Psoas muscle (tissue), 8 donors: Measurements from ENCODE around the gene ANKRD11. TPM values are rescaled to one million over a fixed set of nuclear protein-coding genes. Genes with fewer than 3 reads are reported as not detected.
"Not testable (repeated sequence)": the region's sequence is repeated elsewhere in the genome, so short reads cannot be mapped to it uniquely, and the experiment has no call there.

Source experiments
- ATAC-seq, 4 donors: fragments of 200-7000 bp; cut with Tn5 transposase; one replicate each; pipeline ENCODE4 v1.9.1; 2020; ENCODE audit warnings: moderate library complexity in 3 of 4, mild to moderate bottlenecking in 2 of 4
- DNase-seq, 2 donors: peaks; one replicate each; pipeline ENCODE4 v3.0.0-alpha.2; 2020
- H3K27ac ChIP-seq: fragments of 200-600 bp; one replicate; pipeline ENCODE4 v1.8.0; 2022
- H3K27me3 ChIP-seq, 3 donors: fragments of 200-600 bp in 1 of 3; one replicate each; pipeline versions ENCODE4 v1.6.1 to v1.8.0; 2013 to 2022; ENCODE audit warnings: low read length in 2 of 3, mild to moderate bottlenecking in 2 of 3, moderate library complexity in 1 of 3; ENCODE audit not compliant: insufficient read depth in 3 of 3
- H3K36me3 ChIP-seq, 2 donors: fragments of 200-600 bp in 1 of 2; one replicate each; pipeline versions ENCODE4 v1.6.1 to v1.8.0; 2013 to 2022; ENCODE audit warnings: low read depth in 1 of 2, mild to moderate bottlenecking in 1 of 2, moderate library complexity in 1 of 2; ENCODE audit not compliant: insufficient read depth in 1 of 2
- H3K4me1 ChIP-seq: fragments of 200-600 bp; one replicate; pipeline ENCODE4 v1.8.0; 2022
- H3K4me3 ChIP-seq: fragments of 200-600 bp; one replicate; pipeline ENCODE4 v1.8.0; 2022; ENCODE audit warnings: mild to moderate bottlenecking
- H3K9me3 ChIP-seq: fragments of 200-600 bp; one replicate; pipeline ENCODE4 v1.8.0; 2022
- WGBS, 3 donors: extraction: QIAGEN DNeasy Blood & Tissue Kit; methylation state at CpG; one replicate each; pipeline versions ENCODE4 v1.1.6 to v1.1.7; 2013; 5-methylcytosine and 5-hydroxymethylcytosine counted together
- intact Hi-C, 2 donors: fragments of 100-400 bp; cut with DNase I; formaldehyde crosslinking; loops; one replicate each; pipeline versions ENCODE4 v1.11.0 to v1.14.2; 2022
- polyA plus RNA-seq, 3 donors: library from polyadenylated mRNA; stranded (reverse); fragments of 200-250 nt; gene quantifications; one replicate each; pipeline ENCODE4 v1.2.3, GENCODE V29; 2013
- total RNA-seq, 4 donors: library from RNA; stranded (reverse); fragmentation: NEBNext Ultra II Directional in 2 of 4; extraction: Animal tissue kit (Norgen Biotek cat#: 25700) in 2 of 4; gene quantifications; one replicate each; pipeline versions ENCODE4 v1.2.1 to v1.2.4, GENCODE V29; 2021 to 2023
- TF ChIP-seq, protein P1 (sequence below): fragments of 200-600 bp; IDR thresholded peaks from one replicate; pipeline ENCODE4 v1.8.0; 2022; ENCODE audit warnings: antibody characterized with exemption
- donor health status: healthy with polysubstance abuse.
- donor health status: DM: no; HTN: no; CAD: no; lungs with moderate emphysema.
- donor health status: Bipolar disorder and iron deficiency.
- donor health status: healthy.
- donor health status: DM: yes; HTN: yes; CAD: no.
- donor health status: DM: no; HTN: no; CAD: no.
- donor health status: DM: no; HTN: no; CAD: no.
- donor health status: DM: yes; HTN: yes; CAD: no.

Gene ANKRD11
- total and polyA plus RNA-seq, 7 donors = 22.3 to 72.8 (median 57.2) TPM

DNA sequence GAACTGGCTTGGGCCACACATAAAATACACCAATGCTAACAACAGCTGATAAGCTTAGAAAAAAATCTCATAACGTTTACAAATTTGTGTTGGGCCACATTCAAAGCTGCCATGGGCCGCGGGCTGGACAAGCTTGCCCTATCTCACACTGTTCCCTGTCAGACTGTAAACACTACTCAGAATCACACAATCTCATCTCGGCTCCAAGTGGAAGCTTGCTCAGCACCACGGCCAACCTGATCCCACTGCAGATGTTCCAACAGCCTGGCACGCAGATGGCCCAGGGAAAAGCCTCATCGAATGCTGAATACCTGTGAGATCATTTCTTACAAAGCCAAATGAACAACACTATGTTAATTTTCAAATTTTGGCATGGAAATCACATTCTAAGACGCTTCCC, 125.8 kb downstream of the ANKRD11 start:
- ATAC-seq (no peak), DNase-seq (peak in 1 of 2 donors; percentile 16)
- H3K27me3 ChIP-seq = no peaks in the 10 kb centered on the region
- WGBS, 3 donors = 35 to 46% (median 36%) methylated on average over 8 of the region's 8 CpGs
- no peak overlapping the region for H3K4me3 ChIP-seq
- no peaks in the 10 kb centered on the region for H3K36me3 ChIP-seq
- intact Hi-C loops = no loop called here
- H3K9me3 ChIP-seq = no peaks in the 10 kb centered on the region
- no peak overlapping the region for H3K27ac ChIP-seq
- TF ChIP-seq, protein P1, sequence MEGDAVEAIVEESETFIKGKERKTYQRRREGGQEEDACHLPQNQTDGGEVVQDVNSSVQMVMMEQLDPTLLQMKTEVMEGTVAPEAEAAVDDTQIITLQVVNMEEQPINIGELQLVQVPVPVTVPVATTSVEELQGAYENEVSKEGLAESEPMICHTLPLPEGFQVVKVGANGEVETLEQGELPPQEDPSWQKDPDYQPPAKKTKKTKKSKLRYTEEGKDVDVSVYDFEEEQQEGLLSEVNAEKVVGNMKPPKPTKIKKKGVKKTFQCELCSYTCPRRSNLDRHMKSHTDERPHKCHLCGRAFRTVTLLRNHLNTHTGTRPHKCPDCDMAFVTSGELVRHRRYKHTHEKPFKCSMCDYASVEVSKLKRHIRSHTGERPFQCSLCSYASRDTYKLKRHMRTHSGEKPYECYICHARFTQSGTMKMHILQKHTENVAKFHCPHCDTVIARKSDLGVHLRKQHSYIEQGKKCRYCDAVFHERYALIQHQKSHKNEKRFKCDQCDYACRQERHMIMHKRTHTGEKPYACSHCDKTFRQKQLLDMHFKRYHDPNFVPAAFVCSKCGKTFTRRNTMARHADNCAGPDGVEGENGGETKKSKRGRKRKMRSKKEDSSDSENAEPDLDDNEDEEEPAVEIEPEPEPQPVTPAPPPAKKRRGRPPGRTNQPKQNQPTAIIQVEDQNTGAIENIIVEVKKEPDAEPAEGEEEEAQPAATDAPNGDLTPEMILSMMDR = no peak
- peaks cover 77% of the 10 kb centered on the region for H3K4me1 ChIP-seq

DNA sequence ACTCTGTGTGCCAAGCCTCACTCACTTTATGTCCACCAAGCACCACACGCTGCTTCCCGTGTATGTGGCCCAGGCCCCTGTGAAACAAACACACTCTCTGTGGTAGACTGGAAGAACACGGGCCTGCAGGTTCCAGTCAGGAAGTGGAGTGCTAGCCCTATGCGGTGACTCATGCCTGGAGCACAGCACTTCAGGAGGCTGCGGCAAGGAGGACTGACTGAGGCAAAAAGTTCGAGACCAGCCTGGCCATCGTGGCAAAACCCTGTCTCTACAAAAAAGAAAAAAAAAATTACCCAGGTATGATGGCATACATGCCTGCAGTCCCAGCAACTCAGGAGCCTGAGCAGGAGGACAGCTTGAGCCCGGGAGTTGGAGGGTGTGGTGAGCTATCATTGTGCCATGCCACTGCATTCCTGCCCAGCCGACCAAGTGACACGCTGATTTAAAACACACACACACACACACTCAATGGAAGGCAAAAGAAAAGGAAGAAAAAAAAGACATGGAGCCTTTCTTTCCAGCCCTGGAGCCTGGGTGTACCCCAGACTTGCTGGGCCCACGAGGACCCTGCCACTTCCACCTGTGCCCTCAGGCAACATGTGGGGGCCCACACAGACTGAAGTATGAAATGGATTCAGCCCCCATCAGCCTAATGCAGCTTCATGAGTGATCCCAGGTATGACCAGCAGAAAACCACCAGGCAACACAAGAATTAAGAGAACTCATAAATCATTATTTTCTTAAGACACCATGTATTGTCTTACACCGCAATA, 126.6 kb downstream of the ANKRD11 start:
- TF ChIP-seq, protein P1 = no peak
- intact Hi-C loops = no loop called here
- ATAC-seq = peak; percentile 58 to 62 (median 60)
- Histone ChIP-seq H3K4me3 (no peak overlapping the region), H3K27me3 (no peaks in the 10 kb centered on the region), H3K9me3 (no peaks in the 10 kb centered on the region), H3K27ac (peak overlapping the region; percentile 46), H3K4me1 (peaks cover 77% of the 10 kb centered on the region), H3K36me3 (no peaks in the 10 kb centered on the region)
- DNase-seq = peak in 1 of 2 donors; percentile 54
- WGBS, 3 donors = 33 to 47% (median 40%) methylated on average over 12 of the region's 12 CpGs

DNA sequence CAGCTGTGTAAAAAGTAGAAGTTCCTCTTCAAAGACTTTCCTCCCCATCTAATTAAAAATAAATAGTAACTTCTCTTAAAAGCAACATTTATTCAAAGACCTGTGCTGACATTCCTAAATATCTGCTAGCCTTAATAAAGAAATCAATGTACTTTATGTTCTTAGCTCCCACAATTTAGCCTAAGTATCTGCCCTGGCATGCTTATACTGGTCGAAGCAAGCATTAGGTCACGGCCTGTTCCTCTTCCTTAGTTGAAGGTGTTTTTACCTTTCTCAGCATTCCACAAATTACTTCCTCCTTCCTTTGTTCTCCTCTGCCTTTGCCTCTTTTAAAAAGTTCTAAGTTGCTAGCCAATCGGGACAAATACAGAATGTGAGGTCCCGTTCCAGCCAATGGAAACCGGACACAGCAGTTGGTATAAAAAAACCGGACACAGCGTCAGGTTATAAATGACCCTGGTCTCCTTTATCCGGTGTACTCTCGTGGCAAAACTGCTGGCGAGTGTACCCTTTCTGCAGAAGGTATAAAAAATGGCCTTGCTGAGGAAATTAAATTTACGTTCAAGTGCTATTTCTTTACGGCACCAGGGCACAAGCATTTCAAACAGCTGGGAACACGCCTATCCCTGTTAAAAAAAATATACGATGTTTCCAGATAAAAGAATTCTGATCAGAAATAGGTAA, 127.7 kb downstream of the ANKRD11 start:
- ATAC-seq = peak in 2 of 4 donors; percentile 38 to 54
- H3K27me3 ChIP-seq, DNase-seq, intact Hi-C loops, H3K36me3 ChIP-seq, H3K4me3 ChIP-seq, H3K9me3 ChIP-seq: not testable (repeated sequence)
- 35 to 57% (median 49%) methylated on average over 9 to 11 of the region's 14 CpGs for WGBS, 3 donors
- peak overlapping the region; percentile 46 for H3K27ac ChIP-seq
- peaks cover 78% of the 10 kb centered on the region for H3K4me1 ChIP-seq

DNA sequence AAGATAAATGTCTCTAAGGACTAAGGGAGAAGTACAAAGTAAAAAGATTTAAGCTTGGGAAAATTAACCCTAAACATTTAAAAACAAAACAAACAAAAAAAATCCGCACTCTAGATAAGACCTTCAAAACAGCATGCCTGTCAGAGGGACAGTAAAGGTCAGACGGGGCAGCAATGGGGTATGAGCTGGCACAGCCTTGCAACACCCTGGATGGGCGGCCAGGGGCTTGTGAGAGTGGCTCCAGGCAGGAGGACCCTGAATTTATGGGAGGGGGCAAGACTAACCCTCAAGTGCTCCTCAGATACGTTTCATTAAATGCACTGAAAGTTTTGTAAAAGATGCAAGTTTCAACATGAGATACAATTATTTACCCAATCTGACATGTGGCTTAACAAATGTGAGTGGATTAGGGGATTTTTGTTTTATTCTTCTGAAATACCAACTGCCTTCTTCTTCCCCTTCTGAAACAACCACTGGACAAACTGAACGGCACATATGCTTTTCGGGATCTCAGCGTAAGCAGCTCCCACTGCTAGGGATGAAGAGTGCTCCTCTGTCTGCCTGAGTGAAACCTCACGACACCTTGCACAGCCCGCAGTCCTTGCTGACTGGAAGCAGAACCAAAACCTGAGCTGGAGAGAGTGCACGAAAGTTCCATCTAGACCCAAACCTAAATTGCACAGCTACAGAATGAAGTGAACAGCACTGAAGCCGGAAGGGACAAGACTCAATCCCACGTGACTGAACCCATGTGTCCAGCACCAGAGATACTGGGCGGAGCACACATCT, 128.4 kb downstream of the ANKRD11 start:
- peaks cover 78% of the 10 kb centered on the region for H3K4me1 ChIP-seq
- H3K36me3 ChIP-seq = no peaks in the 10 kb centered on the region
- WGBS, 3 donors = 66 to 77% (median 67%) methylated on average over 13 of the region's 13 CpGs
- TF ChIP-seq, protein P1 = no peak
- DNase-seq (peak in 1 of 2 donors; percentile 48), ATAC-seq (peak in 1 of 4 donors; percentile 37)
- no peaks in the 10 kb centered on the region for H3K27me3 ChIP-seq
- H3K27ac ChIP-seq = peak overlapping the region; percentile 26
- H3K4me3 ChIP-seq = no peak overlapping the region
- intact Hi-C loops = no loop called here
- no peaks in the 10 kb centered on the region for H3K9me3 ChIP-seq
